Neural cell (in vitro differentiated cells): ENCODE data around the gene HOXC9.

Experiments used
- CTCF ChIP-seq: fragments of 450-650 bp; IDR thresholded peaks from 2 replicates; pipeline ENCODE4 v1.5.1; 2014; ENCODE audit warnings: antibody characterized with exemption, mild to moderate bottlenecking, moderate library complexity; ENCODE audit not compliant: poor library complexity, severe bottlenecking
- POLR2AphosphoS5 ChIP-seq: IDR thresholded peaks from 2 replicates; pipeline ENCODE4 v1.6.1; 2012
- TAF1 ChIP-seq: IDR thresholded peaks from 2 replicates; pipeline ENCODE4 v1.6.1; 2012; ENCODE audit warnings: low read depth

- no peak for TF ChIP-seq CTCF
- TF ChIP-seq TAF1 = no peak
- TF ChIP-seq POLR2AphosphoS5 = no peak
Observed at GRCh38 chr12:53954694-53955035, 45.3 kb upstream of the HOXC9 start, which contains the start of gene HOXC12.
